ENCODE measurements around the gene TLK2.

- TF ChIP-seq CTCF (IDR thresholded peaks at IDR 0.05; ENCODE audit: poor library complexity, severe bottlenecking) (no peak), EZH2 (IDR thresholded peaks at IDR 0.05; ENCODE audit: borderline replicate concordance, insufficient read depth, low read length, poor library complexity, severe bottlenecking) (no peak), RAD21 (conservative IDR thresholded peaks at IDR 0.05) (no peak), TAF1 (IDR thresholded peaks at IDR 0.05; ENCODE audit: low read depth) (no peak)
Observed at GRCh38 chr17:62641951-62642350, 163.3 kb downstream of the TLK2 start.

Measured in neural cell (in vitro differentiated cells).